VCaP (cell line): ENCODE data around the gene TMEM192.
"Not testable (repeated sequence)": the region's sequence is repeated elsewhere in the genome, so short reads cannot be mapped to it uniquely, and the experiment has no call there.

Source experiments
- H3K27ac ChIP-seq: fragments of 450-650 bp; 2 replicates; pipeline ENCODE4 v1.5.1; 2017
- CTCF ChIP-seq: fragments of 450-650 bp; conservative IDR thresholded peaks from 2 replicates; pipeline ENCODE4 v1.5.1; 2017; ENCODE audit warnings: mild to moderate bottlenecking, moderate library complexity

TMEM192 gene

GRCh38 chr4:165094873-165095272 lies 17.8 kb downstream of the TMEM192 start:
- no peak overlapping the region for H3K27ac ChIP-seq
- no peak for TF ChIP-seq CTCF

- not testable (repeated sequence) for H3K27ac ChIP-seq
Measured at GRCh38 chr4:165092187-165092586, 20.5 kb downstream of the TMEM192 start.

DNA sequence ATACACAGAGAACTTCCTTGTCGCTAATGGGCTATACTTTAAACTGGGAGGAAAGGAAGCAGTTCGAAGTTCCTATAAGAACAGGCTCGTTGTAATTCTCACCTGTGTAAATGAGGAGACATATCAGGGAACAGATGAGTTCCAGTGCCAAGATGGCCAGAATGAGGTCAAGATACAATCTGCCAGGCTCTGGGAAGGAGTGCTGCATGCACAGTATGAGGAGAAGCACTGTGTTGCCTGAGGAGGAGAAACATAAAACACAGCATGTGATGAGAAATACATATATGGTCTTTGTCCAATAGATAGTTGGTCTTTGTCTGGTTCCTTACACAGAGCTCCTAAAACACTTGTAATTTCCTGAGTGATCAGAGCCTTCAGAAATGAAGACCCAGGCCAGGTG lies 24.3 kb downstream of the TMEM192 start:
- no peak for TF ChIP-seq CTCF
- H3K27ac ChIP-seq = no peak overlapping the region

GRCh38 chr4:165085946-165086345 lies 26.7 kb downstream of the TMEM192 start:
- TF ChIP-seq CTCF = no peak
- H3K27ac ChIP-seq = peak overlapping the region; percentile 9

DNA sequence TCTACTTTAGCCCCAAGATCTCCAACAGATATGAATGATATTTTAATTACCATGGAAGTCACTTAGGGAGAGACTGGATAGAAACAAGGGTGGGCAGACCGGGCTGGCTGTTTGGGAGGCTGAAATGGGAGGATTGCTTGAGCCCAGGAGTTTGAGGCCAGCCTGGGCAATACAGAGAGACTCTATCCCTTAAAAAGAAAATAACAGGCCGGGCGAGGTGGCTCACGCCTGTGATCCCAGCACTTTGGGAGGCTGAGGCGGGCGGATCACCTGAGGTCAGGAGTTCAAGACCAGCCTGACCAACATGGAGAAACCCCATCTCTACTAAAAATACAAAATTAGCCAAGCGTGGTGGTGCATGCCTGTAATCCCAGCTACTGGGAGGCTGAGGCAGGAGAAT lies 27.9 kb downstream of the TMEM192 start:
- H3K27ac ChIP-seq = peak overlapping the region; percentile 9; the same call in 1 of the 2 replicates

DNA sequence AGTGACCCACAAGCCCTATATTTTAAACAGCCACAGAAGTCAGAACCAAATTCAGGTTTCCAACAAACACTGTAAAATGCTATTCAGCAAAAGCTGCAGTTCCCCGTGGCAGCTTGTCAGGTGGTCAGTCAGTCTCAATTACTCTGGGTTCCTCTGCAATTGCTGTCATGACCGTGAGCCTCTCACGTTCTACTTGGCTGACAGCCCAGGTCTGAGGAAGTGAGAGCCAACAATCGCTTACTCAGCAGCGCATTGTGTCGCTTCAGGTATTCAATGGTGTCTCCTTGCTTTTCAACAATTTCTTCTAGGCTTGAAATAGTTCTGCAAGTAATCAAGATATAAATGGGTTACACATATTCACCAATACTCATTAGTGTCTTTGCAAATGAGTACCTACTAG lies 33.2 kb downstream of the TMEM192 start:
- peak overlapping the region; percentile 98 for H3K27ac ChIP-seq
- no peak for TF ChIP-seq CTCF

GRCh38 chr4:165077034-165077578 lies 35.6 kb downstream of the TMEM192 start:
- no peak for TF ChIP-seq CTCF
- peak overlapping the region; percentile 98 for H3K27ac ChIP-seq

DNA sequence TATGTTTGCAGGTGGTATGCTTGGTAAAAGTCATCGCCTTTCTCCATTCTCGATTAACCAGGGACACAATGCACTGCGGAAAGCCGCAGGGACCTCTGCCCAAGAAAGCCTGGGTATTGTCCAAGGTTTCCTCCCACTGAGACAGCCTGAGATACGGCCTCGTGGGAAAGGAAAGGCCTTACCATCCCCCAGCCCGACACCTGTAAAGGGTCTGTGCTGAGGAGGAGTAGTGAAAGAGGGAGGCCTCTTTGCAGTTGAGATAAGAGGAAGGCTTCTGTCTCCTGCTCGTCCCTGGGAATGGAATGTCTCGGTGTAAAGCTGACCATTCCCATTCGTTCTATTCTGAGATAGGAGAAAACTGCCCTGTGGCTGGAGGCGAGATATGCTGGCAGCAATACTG lies 39.3 kb downstream of the TMEM192 start:
- peak overlapping the region; percentile 44 for H3K27ac ChIP-seq

GRCh38 chr4:165070560-165070959 lies 42.1 kb downstream of the TMEM192 start:
- H3K27ac ChIP-seq = peak overlapping the region; percentile 44
- no peak for TF ChIP-seq CTCF
